ENCODE data around the gene CST7.

DNA sequence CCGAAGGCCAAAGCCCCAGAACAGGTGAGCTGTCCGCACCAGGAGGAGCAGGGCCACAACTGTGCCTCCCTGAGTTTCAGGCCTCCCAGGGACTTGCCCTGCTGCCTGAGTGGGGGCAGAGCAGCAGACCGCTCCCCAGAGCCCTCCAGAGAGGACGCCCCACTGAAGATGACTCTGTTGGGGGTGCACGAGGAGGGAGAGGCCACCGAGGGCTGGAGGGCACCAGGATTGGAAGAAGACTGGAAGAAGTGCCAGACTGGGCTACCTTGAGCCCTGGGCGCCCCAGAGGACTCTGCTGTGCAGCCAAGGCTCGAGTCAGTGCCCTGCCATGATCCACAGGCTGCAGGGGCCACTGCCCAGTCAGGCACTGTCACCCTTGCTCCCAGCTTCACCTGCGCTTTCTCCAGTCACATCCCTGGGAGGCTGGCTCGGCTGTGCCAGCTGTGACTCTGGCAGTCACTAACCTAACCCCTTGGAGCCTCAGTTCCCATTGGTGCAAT lies 11.3 kb downstream of the CST7 start:
- TF ChIP-seq ZNF274 (IDR thresholded peaks at IDR 0.05; ENCODE audit: low read depth, low read length) (no peak), YY1 (IDR thresholded peaks at IDR 0.05; ENCODE audit: insufficient read depth, insufficient read length) (no peak)

All from NT2/D1 (cell line).